Neural cell (in vitro differentiated cells): Measurements from ENCODE around the gene TMEM128.

Source experiments
- EZH2 ChIP-seq: fragments of 200-600, 300-800 bp; shearing (Covaris generic), sonication (generic); IDR thresholded peaks from 2 replicates; pipeline ENCODE4 v1.6.1; 2014; ENCODE audit warnings: antibody characterized with exemption, low read length, borderline replicate concordance, mild to moderate bottlenecking; ENCODE audit not compliant: insufficient read depth, poor library complexity, severe bottlenecking
- MXI1 ChIP-seq: fragments of 450-650 bp; conservative IDR thresholded peaks from 2 replicates; pipeline ENCODE4 v1.6.1; 2014; ENCODE audit warnings: antibody characterized with exemption, mild to moderate bottlenecking; ENCODE audit not compliant: poor library complexity, severe bottlenecking
- POLR2AphosphoS5 ChIP-seq: IDR thresholded peaks from 2 replicates; pipeline ENCODE4 v1.6.1; 2012
- TAF1 ChIP-seq: IDR thresholded peaks from 2 replicates; pipeline ENCODE4 v1.6.1; 2012; ENCODE audit warnings: low read depth
- TF ChIP-seq, protein P1 (sequence below): fragments of 450-650 bp; IDR thresholded peaks from 2 replicates; pipeline ENCODE4 v1.5.1; 2014; ENCODE audit warnings: antibody characterized with exemption, mild to moderate bottlenecking, moderate library complexity; ENCODE audit not compliant: poor library complexity, severe bottlenecking
- TF ChIP-seq, protein P2 (sequence below): IDR thresholded peaks from 2 replicates; pipeline ENCODE4 v1.6.1; 2012; ENCODE audit warnings: borderline replicate concordance

DNA sequence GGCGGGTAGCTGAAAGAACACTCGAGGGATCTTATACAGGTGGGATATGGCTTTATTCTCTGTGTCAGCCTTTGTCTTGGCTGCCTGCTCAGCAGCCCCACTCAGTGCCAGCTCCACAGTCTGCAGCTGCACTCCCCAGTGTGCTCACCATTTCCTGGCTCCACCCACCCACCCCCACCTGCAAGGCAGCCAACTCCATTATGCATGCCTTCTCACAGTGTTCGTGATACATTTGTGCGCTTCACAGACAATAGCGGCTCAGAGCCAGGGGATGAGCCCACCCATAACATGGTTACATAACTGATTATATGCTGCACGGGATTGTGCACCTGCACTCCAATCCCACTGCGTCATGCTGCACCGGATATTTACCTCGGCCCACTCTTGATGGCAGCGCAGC is 8.8 kb upstream of the TMEM128 start:
- TF ChIP-seq EZH2 (no peak), POLR2AphosphoS5 (no peak), MXI1 (no peak), TAF1 (no peak)
- TF ChIP-seq, protein P1, sequence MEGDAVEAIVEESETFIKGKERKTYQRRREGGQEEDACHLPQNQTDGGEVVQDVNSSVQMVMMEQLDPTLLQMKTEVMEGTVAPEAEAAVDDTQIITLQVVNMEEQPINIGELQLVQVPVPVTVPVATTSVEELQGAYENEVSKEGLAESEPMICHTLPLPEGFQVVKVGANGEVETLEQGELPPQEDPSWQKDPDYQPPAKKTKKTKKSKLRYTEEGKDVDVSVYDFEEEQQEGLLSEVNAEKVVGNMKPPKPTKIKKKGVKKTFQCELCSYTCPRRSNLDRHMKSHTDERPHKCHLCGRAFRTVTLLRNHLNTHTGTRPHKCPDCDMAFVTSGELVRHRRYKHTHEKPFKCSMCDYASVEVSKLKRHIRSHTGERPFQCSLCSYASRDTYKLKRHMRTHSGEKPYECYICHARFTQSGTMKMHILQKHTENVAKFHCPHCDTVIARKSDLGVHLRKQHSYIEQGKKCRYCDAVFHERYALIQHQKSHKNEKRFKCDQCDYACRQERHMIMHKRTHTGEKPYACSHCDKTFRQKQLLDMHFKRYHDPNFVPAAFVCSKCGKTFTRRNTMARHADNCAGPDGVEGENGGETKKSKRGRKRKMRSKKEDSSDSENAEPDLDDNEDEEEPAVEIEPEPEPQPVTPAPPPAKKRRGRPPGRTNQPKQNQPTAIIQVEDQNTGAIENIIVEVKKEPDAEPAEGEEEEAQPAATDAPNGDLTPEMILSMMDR: no peak
- TF ChIP-seq, protein P2, sequence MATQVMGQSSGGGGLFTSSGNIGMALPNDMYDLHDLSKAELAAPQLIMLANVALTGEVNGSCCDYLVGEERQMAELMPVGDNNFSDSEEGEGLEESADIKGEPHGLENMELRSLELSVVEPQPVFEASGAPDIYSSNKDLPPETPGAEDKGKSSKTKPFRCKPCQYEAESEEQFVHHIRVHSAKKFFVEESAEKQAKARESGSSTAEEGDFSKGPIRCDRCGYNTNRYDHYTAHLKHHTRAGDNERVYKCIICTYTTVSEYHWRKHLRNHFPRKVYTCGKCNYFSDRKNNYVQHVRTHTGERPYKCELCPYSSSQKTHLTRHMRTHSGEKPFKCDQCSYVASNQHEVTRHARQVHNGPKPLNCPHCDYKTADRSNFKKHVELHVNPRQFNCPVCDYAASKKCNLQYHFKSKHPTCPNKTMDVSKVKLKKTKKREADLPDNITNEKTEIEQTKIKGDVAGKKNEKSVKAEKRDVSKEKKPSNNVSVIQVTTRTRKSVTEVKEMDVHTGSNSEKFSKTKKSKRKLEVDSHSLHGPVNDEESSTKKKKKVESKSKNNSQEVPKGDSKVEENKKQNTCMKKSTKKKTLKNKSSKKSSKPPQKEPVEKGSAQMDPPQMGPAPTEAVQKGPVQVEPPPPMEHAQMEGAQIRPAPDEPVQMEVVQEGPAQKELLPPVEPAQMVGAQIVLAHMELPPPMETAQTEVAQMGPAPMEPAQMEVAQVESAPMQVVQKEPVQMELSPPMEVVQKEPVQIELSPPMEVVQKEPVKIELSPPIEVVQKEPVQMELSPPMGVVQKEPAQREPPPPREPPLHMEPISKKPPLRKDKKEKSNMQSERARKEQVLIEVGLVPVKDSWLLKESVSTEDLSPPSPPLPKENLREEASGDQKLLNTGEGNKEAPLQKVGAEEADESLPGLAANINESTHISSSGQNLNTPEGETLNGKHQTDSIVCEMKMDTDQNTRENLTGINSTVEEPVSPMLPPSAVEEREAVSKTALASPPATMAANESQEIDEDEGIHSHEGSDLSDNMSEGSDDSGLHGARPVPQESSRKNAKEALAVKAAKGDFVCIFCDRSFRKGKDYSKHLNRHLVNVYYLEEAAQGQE: no peak
